ENCODE results near the gene RNF128.
A peak's percentile ranks its signal among the peaks of the same experiment; 100 is the strongest.
"Not testable (repeated sequence)": the region's sequence is repeated elsewhere in the genome, so short reads cannot be mapped to it uniquely, and the experiment has no call there.

RNF128 gene

DNA sequence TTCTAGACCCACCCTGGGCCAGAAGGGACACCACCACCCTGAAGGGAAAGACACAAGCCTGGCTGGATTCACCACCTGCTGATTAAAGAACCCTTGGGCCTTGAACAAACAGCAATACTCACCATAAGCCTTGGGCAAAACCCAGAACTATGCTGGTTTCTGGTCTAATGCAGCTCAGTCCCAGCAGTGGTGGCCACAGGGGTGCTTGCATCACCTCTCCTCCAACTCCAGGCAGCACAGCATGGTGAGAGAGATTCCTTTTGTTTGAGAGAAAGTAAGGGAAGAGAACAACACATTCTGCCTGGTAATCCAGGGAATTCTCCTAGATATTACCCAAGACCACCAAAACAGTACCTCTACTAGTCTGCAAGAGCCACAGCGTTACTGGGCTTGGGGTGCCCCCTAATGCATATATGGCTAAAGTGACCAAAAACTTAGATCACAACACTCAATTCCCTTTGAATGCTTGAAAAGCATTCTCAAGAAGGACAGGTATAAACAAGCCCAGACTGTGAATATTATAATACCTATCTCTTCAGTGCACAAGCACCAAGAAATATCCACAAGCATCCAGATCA is 25.7 kb downstream of the RNF128 start:
- ChIA-PET CTCF (interaction anchor here (0.8 to 1.9 kb wide), 4 partner anchors 141 to 272 kb away, joined by 3 to 7 read pairs (median 4); partner anchors contain the start of gene RADX), POLR2A (no interaction called here)
- no peak overlapping the region for H3K4me3 ChIP-seq (ENCODE audit: low read depth, low read length)
- TF ChIP-seq, protein P1, sequence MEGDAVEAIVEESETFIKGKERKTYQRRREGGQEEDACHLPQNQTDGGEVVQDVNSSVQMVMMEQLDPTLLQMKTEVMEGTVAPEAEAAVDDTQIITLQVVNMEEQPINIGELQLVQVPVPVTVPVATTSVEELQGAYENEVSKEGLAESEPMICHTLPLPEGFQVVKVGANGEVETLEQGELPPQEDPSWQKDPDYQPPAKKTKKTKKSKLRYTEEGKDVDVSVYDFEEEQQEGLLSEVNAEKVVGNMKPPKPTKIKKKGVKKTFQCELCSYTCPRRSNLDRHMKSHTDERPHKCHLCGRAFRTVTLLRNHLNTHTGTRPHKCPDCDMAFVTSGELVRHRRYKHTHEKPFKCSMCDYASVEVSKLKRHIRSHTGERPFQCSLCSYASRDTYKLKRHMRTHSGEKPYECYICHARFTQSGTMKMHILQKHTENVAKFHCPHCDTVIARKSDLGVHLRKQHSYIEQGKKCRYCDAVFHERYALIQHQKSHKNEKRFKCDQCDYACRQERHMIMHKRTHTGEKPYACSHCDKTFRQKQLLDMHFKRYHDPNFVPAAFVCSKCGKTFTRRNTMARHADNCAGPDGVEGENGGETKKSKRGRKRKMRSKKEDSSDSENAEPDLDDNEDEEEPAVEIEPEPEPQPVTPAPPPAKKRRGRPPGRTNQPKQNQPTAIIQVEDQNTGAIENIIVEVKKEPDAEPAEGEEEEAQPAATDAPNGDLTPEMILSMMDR (IDR thresholded peaks at IDR 0.05; ENCODE audit: insufficient read depth, low read length, missing control alignments) = peak; percentile 30
- DNase-seq (ENCODE audit: low read depth, low spot score) = no peak

DNA sequence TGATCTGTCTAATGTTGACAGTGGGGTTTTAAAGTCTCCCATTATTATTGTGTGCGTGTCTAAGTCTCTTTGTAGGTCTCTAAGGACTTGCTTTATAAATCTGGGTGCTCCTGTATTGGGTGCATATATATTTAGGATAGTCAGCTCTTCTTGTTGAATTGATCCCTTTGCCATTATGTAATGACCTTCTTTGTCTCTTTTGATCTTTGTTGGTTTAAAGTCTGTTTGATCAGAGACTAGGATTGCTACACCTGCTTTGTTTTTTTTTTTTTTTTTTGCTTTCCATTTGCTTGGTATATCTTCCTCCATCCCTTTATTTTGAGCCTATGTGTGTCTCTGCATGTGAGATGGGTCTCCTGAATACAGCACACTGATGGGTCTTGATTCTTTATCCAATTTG is 42.8 kb downstream of the RNF128 start:
- POLR2A ChIA-PET; H3K4me3 ChIP-seq (ENCODE audit: low read depth, low read length); CTCF ChIA-PET; DNase-seq (ENCODE audit: low read depth, low spot score): not testable (repeated sequence)

DNA sequence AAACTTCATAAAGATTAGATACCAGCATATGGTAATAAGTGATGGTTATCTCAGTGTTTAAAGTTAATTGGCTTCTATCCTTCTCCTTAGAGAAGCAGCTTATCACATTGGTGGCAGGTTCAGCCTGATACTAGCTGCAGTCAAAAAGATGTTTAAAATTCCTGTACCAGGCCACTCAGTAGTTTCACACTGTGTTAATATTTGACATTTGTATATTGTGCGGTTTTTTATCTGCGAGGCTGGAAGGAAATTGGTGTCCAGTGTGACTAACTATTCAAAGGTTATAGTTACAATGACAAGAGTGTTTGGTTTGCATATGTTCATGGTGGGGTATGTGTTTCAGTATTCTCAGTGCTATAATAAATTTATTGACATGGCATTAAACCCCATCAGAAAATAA is 48.5 kb downstream of the RNF128 start:
- no peak overlapping the region for H3K4me3 ChIP-seq (ENCODE audit: low read depth, low read length)
- CTCF ChIA-PET = no interaction called here
- POLR2A ChIA-PET = no interaction called here
- DNase-seq (ENCODE audit: low read depth, low spot score) = no peak
- TF ChIP-seq, protein P1 (IDR thresholded peaks at IDR 0.05; ENCODE audit: insufficient read depth, low read length, missing control alignments) = no peak

- H3K4me3 ChIP-seq (ENCODE audit: low read depth, low read length) = no peak overlapping the region
- ChIA-PET CTCF (no interaction called here), POLR2A (no interaction called here)
These were observed 53.8 kb downstream of the RNF128 start for GRCh38 chrX:106780264-106780663.

DNA sequence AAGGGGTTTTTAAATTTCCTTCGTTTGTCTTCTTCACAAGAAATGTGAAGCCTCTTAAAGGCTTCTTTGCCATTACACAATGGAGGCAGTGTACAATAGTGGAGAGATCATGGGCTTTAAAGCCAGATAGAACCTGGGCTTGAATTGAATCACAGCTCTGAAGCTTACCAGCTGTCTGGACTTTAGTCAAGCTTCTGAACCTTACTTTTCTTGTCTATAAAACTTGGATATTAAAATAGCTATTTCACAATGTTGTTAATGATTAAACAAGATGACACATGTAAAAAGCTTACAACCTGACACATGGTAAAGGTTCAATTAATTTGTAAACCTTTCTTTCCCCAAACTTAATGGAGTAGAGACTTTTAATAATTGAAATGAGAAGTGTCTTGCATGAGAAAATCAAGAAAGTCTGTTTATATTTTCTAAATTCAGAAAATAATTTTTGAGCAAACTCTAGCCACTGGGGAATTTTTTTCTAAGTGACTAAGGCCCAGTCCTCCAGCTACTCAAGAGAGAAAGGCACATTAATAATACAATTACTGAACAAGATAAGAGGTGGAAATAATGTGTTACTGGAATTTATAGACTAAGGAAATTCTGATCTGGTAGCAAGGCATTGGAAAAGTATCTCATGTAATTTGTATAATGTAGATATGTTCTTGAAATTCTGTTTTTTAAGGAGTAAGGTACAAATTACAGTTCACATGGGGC is 54.3 kb downstream of the RNF128 start:
- CTCF ChIA-PET = no interaction called here

More at GRCh38 chrX:106780264-106780663, 53.8 kb downstream of the RNF128 start:
- TF ChIP-seq, protein P1 (IDR thresholded peaks at IDR 0.05; ENCODE audit: insufficient read depth, low read length, missing control alignments) = no peak
- DNase-seq (ENCODE audit: low read depth, low spot score) = no peak

DNA sequence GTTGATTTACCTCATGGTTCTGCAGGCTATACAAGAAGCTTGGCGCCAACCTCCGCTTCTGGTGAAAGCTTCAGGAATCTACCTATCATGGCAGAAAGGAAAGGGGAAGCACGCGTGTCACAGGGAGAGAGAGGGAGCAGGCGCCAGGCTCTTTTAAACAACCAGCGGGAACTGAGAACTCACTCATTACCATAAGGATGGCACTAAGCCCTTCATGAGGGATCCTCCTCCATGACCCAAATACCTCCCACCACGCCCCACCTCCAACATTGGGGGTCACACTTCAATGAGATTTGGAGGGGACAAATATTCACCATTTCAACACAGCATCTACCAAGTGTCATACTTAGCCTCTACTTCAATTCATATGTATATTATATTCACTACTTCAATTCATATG is 57.2 kb downstream of the RNF128 start:
- TF ChIP-seq, protein P1 (IDR thresholded peaks at IDR 0.05; ENCODE audit: insufficient read depth, low read length, missing control alignments) = no peak
- no peak overlapping the region for H3K4me3 ChIP-seq (ENCODE audit: low read depth, low read length)
- POLR2A ChIA-PET = no interaction called here
- no peak for DNase-seq (ENCODE audit: low read depth, low spot score)
- CTCF ChIA-PET = no interaction called here

More for the DNA sequence above, 54.3 kb downstream of the RNF128 start:
- no peak for DNase-seq (ENCODE audit: low read depth, low spot score)
- POLR2A ChIA-PET = no interaction called here
- H3K4me3 ChIP-seq (ENCODE audit: low read depth, low read length) = no peak overlapping the region
- TF ChIP-seq, protein P1 (IDR thresholded peaks at IDR 0.05; ENCODE audit: insufficient read depth, low read length, missing control alignments) = no peak

Data from AG04449 (cell line).